GM18868 (cell line): ENCODE results near the gene SPEF2.
"Not testable (repeated sequence)": the region's sequence is repeated elsewhere in the genome, so short reads cannot be mapped to it uniquely, and the experiment has no call there.

Source experiments
- ATAC-seq: cut with Tn5 transposase; IDR thresholded peaks from one replicate; pipeline ENCODE4 v1.9.1; 2021; ENCODE audit warnings: mild to moderate bottlenecking, moderate library complexity; ENCODE audit not compliant: unreplicated experiment

Gene SPEF2

DNA sequence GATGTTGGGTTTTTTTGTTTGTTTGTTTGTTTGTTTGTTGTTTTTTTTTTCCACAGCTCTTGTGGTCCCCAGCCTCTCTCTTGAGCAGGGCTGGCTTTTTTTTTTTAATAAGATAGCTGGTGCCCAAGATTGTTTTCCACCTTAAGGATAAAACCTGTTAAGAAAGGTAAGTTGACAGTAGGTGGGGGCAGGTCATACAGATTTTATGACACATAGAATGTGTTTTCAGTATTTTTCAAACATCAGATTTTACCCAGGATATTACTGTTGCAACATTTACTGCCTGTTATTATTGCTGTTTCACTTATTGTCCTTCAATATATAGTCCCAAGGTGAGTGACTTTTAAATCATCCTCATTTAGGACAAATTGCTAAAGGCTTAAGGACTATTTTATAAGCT lies 235.1 kb downstream of the SPEF2 start:
- ATAC-seq, result no peak

DNA sequence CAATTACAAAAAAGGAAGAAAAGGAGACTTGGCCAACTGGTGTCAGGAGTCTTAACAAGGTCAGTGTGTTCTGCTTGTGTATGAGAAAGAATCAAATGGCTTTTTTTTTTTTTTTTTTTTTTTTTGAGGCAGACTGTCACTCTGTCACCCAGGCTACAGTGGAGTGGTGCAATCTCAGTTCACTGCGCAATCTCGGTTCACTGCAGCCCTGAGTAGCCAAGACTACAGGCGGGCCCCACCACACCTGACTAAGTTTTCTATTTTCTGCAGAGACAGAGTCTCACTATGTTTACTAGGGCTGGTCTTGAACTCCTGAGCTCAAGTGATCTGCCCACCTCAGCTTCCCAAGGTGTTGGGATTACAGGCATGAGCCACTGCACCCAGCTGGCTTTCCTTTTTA lies 236.0 kb downstream of the SPEF2 start:
- no peak for ATAC-seq

GRCh38 chr5:35854248-35854647 lies 236.6 kb downstream of the SPEF2 start:
- ATAC-seq, result no peak

DNA sequence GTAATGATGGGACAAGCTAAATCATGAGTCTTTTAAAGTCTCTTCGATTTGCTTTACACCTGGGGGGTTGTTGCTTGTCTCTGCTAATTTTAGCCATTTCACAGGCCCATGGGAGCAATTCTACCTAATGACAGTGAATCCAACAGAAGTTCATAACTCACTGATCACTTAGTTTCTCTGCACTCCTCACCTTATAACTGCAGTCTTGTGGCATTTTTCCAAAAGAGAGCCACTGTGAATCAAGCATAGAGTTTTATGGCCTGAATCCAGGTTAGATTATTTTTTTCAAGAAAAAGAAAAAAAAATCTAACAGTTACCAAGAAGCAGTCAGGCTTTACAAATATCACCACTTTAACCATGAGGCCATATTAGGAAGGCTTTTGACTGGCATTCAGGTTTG lies 237.5 kb downstream of the SPEF2 start:
- ATAC-seq, result no peak

DNA sequence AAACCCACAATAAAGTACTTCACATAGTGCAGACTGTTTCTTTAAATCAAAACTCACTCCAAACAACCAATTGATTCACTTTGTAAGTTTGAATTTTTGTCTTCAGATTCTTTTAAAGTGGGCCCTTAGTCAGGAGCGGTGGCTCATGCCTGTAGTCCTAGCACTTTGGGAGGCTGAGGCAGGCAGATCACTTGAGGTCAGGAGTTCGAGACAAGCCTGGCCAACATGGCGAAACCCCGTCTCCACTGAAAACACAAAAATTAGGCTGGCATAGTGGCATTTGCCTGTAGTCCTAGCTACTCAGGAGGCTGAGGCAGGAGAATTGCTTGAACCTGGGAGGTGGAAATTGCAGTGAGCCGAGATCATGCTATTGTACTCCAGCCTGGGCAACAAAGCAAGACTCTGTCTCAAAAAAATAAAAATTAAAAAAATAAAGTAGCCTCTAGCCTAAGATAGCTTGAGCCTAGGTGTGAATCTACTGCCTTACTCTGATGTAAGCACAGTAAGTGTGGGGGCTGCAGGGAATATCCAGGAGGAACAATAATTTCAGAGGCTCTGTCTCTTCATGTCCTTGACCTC lies 238.6 kb downstream of the SPEF2 start:
- ATAC-seq, result not testable (repeated sequence)

DNA sequence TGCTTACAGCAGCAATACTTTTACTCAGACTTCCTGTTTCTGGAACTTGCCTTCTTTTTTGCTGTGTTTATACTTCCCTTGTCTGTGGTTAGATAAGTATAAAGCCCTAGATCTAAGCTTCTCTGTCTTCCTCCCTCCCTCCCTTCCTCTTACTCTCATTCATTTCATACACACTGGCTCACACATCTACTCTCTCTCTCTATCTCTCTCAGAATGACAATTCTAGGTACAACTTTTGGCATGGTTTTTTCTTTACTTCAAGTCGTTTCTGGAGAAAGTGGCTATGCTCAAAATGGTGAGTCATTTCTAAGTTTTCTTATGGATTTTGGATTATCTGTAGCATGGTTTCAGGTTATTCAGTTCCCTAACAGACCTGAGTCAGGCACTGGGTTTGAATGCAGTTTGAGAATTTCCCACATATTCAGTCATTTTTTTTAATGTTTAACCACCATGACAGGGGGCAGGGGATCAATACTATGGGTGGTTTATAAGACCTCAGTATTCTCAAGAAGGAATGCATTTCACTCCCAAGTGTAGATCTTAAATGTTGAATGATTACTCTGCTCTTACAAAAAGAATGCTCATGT lies 239.2 kb downstream of the SPEF2 start, which contains the start of gene IL7R:
Gene IL7R, plus strand, starts transcription at position 127 of the 587 bp plus-strand sequence. Its CDS starts 87 bp downstream, at position 214.
- peak; percentile 52 for ATAC-seq

- ATAC-seq, result no peak
Measured at GRCh38 chr5:35857606-35858205, 240.0 kb downstream of the SPEF2 start.

DNA sequence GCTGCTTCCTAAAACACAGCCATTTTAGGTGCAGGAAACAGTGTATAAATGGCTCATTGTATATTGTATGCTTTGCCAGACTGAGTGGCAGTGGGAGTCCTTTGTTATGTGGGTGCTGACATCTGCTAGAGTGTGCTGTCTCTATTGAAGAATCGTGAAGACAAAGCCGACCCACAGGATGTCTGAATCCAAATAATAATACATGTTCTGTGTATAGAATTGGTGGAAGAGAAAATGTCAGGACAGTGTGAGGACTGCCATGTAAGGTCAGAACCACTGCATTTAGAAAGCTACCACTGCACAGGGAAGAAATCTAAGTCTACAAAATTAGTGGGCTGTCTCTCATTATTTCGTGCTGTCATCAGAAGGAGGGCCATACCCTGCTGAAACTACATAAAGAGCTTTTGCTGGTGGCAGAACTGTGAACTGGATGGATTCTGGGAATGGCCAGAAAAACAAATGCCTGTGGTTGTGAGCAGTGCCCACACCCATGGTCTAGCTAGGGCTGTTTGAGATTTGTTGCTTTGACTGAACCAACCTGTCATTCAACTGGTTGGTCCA lies 241.5 kb downstream of the SPEF2 start:
- ATAC-seq, result no peak

- ATAC-seq, result no peak
Measured at GRCh38 chr5:35860686-35861085, 243.0 kb downstream of the SPEF2 start.

DNA sequence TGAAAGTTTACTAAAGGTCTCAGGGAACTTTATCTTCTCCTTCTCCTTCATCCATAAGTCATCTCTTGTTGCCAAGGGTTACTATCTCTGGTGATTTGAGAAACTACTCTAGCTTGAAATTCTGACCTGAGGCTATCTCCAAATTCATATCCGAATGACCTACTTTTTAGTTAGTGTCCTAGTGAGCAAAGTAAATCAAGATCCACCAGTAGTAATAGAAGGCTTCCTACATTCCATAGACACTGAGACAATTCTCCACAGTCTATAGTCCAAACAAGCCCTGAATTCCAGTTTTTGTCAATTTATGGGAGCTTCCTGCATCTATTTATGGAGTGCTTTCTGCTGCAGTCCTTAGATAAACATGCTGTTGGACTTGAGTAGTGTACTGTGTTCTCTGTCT lies 244.1 kb downstream of the SPEF2 start:
- ATAC-seq, result no peak

DNA sequence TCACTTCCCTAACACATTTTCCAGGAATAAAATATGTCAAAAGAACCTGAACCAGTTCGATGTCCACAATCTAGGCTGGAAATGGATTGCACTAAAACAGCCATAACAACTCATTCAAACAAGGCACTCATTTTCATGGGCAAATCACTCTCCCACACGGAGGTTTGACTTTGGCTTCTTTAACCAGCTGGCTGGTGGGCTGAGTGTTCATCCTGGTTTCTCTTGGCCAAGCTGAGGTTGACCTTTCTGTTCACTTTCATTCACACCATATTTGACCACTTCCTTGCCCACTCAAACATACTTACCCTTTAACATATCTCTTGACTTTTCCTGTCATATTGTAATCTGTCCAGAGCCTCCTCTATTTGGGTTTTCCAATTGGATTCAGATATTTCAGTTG lies 244.5 kb downstream of the SPEF2 start:
- no peak for ATAC-seq

DNA sequence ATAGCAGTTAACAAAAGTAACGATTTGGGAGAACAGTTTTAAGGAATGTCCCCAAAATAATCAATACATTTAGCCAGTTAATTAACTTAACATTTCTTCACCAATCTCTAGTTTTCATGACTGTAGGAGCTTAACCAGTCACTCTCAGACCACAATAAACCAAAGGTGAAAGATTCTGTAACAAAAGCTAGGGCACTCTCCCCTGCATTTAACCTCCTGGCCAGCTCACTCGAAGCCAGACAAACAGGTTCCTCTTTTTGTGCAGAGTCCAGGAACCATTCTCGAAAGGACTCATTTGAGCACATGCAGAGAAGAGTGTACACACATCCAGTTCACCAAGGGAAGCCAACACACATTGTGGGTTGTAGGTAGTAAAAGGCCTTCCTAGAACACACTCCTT lies 245.5 kb downstream of the SPEF2 start:
- ATAC-seq, result peak; percentile 85
